Measurements from ENCODE around the gene LASP1. TPM values are rescaled to one million over a fixed set of nuclear protein-coding genes. Genes with fewer than 3 reads are reported as not detected.

The LASP1 gene
- total and polyA plus RNA-seq, 2 of the 4 experiments (the other 2 are of a cell fraction): 79.8 to 262 TPM

GRCh38 chr17:38857271-38857670 is 12.6 kb upstream of the LASP1 start:
- no peak overlapping the region for H3K27ac ChIP-seq (ENCODE audit: insufficient read depth, low read length)
- H4K8ac ChIP-seq (ENCODE audit: low read depth in 2 of 2, low read length in 2 of 2): no peak overlapping the region
- no peaks in the 10 kb centered on the region for H3K9me3 ChIP-seq (ENCODE audit: control insufficient read depth, insufficient read depth, low read length)
- ChIA-PET CTCF (no interaction called here), POLR2A (ENCODE audit: unreplicated experiment) (no interaction called here)
- TF ChIP-seq RAD21 (IDR thresholded peaks at IDR 0.05; ENCODE audit: low read length) (no peak), MXI1 (IDR thresholded peaks at IDR 0.05; ENCODE audit: borderline replicate concordance, low read depth, low read length) (no peak)
- no peak overlapping the region for H2AK9ac ChIP-seq (replicated peaks; ENCODE audit: low read depth, low read length, poor library complexity)
- no peak overlapping the region for H3K23ac ChIP-seq (ENCODE audit: low read depth, low read length)
- H2BK20ac ChIP-seq (ENCODE audit: low read depth, low read length): no peak overlapping the region
- H2AFZ ChIP-seq (replicated peaks; ENCODE audit: low read length, poor library complexity): no peak overlapping the region
- intact Hi-C loops (cut with micrococcal nuclease): no loop called here
- H3K27me3 ChIP-seq (ENCODE audit: control insufficient read depth, insufficient read depth, low read length): no peaks in the 10 kb centered on the region
- no peak overlapping the region for H4K5ac ChIP-seq (ENCODE audit: low read depth, low read length)
- no peak overlapping the region for H4K91ac ChIP-seq (ENCODE audit: insufficient read depth, low read depth, low read length)
- H4K20me1 ChIP-seq (ENCODE audit: insufficient read depth, low read length): peaks cover 12% of the 10 kb centered on the region
- DNase-seq: no peak
- H3K56ac ChIP-seq (ENCODE audit: extremely low read depth, insufficient read depth, low read length): no peak overlapping the region
- H3K4me2 ChIP-seq (ENCODE audit: low read depth, low read length): no peak overlapping the region
- 28% methylated on average over 2 of the region's 5 CpGs; no CpG with 5 or more reads in 1 of the 2 experiments for WGBS, 2 experiments (ENCODE audit: extremely low coverage in 2 of 2, insufficient read length in 1 of 2)
- no peak overlapping the region for H2BK120ac ChIP-seq (ENCODE audit: low read depth, low read length)
- H3K36me3 ChIP-seq (ENCODE audit: control insufficient read depth, insufficient read depth, low read length): peaks cover 6% of the 10 kb centered on the region
- no peak overlapping the region for H2BK15ac ChIP-seq (ENCODE audit: low read depth, low read length)
- H3K14ac ChIP-seq (replicated peaks; ENCODE audit: low read depth, low read length): no peak overlapping the region
- BruUV-seq (replicated peaks): no TSS peak
- no peak overlapping the region for H3K4me3 ChIP-seq (ENCODE audit: insufficient read depth, low read depth, low read length)
- no peak overlapping the region for H2AK5ac ChIP-seq (ENCODE audit: low read depth, low read length)
- H3K4ac ChIP-seq (ENCODE audit: low read depth, low read length): no peak overlapping the region
- in situ Hi-C loops (cut with MboI; ENCODE audit: low sequenced_read_pairs): no loop called here
- no peak overlapping the region for H2BK5ac ChIP-seq (ENCODE audit: low read depth, low read length, poor library complexity, severe bottlenecking)
- no peak overlapping the region for H3K18ac ChIP-seq (ENCODE audit: low read depth, low read length)
- peaks cover 0 to 13% of the 10 kb centered on the region in 2 experiments; a peak in 2 of 4 replicates for H3K79me1 ChIP-seq (ENCODE audit: low read depth in 1 of 2, low read length in 2 of 2)
- H3K9ac ChIP-seq (ENCODE audit: low read depth, low read length): no peak overlapping the region
- ATAC-seq (ENCODE audit: low read depth): no peak
- 0 out of 2 replicates have a peak, but pooled peaks cover 2% of the 10 kb centered on the region for H3K9me1 ChIP-seq (ENCODE audit: insufficient read depth, low read length)
- no peaks in the 10 kb centered on the region for H3K4me1 ChIP-seq (ENCODE audit: control insufficient read depth, insufficient read depth, low read length)
- dilution Hi-C loops (cut with HindIII; ENCODE audit: low sequenced_read_pairs, unreplicated experiment): no loop called here

All from IMR-90 (cell line).